Ovary (tissue), 9 donors: ENCODE results near the gene PCSK5. TPM values are rescaled to one million over a fixed set of nuclear protein-coding genes. Genes with fewer than 3 reads are reported as not detected.

Experiments used
- DNase-seq, 5 donors: peaks; one replicate each; pipeline ENCODE4 v3.0.0-alpha.2; 2019 to 2020
- H3K27ac ChIP-seq, 2 donors: fragments of 200-600 bp; one replicate each; pipeline versions ENCODE4 v1.5.1 to v1.8.0; 2019 to 2022
- H3K27me3 ChIP-seq: fragments of 200-600 bp; one replicate; pipeline ENCODE4 v1.8.0; 2022
- H3K36me3 ChIP-seq: fragments of 200-600 bp; sonication (generic); one replicate; pipeline ENCODE4 v1.5.1; 2019
- H3K4me1 ChIP-seq: one replicate; pipeline ENCODE4 v1.8.1; 2013; ENCODE audit warnings: mild to moderate bottlenecking, moderate library complexity; ENCODE audit not compliant: insufficient read depth
- H3K4me3 ChIP-seq: fragments of 200-600 bp; sonication (generic); one replicate; pipeline ENCODE4 v1.5.1; 2017
- H3K9me3 ChIP-seq, 2 donors: fragments of 200-600 bp in 1 of 2; sonication (generic) in 1 of 2; one replicate each; pipeline versions ENCODE4 v1.5.1 to v1.8.1; 2013 to 2019; ENCODE audit warnings: mild to moderate bottlenecking in 1 of 2, moderate library complexity in 1 of 2
- EP300 ChIP-seq: sonication (generic); formaldehyde crosslinking; IDR thresholded peaks from one replicate; pipeline ENCODE4 v1.6.1; 2017; ENCODE audit warnings: antibody characterized with exemption
- POLR2A ChIP-seq: fragments of 450-650 bp; IDR thresholded peaks from one replicate; pipeline ENCODE4 v1.6.1; 2017; ENCODE audit warnings: antibody characterized with exemption, mild to moderate bottlenecking, moderate library complexity
- WGBS, 3 donors: extraction: QIAGEN DNeasy Blood & Tissue Kit in 1 of 3; methylation state at CpG; one replicate each; pipeline versions ENCODE4 v1.1.5 to v1.1.7; 2013 to 2017; 5-methylcytosine and 5-hydroxymethylcytosine counted together
- intact Hi-C, 4 donors: fragments of 100-400 bp; cut with DNase I; formaldehyde crosslinking; loops; one replicate each; pipeline versions ENCODE4 v1.11.0 to v1.15.1; 2022 to 2023
- polyA plus RNA-seq, 2 donors: library from polyadenylated mRNA; stranded (reverse); fragments of 200-250 nt in 1 of 2; fragments of 350-450 nt in 1 of 2; fragmentation: Illumina TruSeq in 1 of 2; extraction: RNeasy Lipid Tissue Mini Kit (QIAGEN cat#74804) in 1 of 2; gene quantifications; one replicate each; pipeline ENCODE4 v1.2.3, GENCODE V29; 2013 to 2014
- total RNA-seq, 7 donors: library from RNA; depleted of rRNA in 2 of 7; stranded (reverse); fragments of >200 nt in 2 of 7; fragmentation: NEBNext Ultra II Directional in 3 of 7; extraction: Animal tissue kit (Norgen Biotek cat#: 25700) in 3 of 7; gene quantifications; one replicate each; pipeline versions ENCODE4 v1.1.0 to v1.2.4, GENCODE V29; 2016 to 2023
- TF ChIP-seq, protein P1 (sequence below), 3 donors: fragments of 450-650 bp in 2 of 3; fragments of 200-600 bp in 1 of 3; IDR thresholded peaks; one replicate each; pipeline versions ENCODE4 v1.5.1 to v1.8.0; 2016 to 2022; ENCODE audit warnings: antibody characterized with exemption in 3 of 3, mild to moderate bottlenecking in 1 of 3
- donor health status: DM: no; HTN: no; CAD: no; lungs with moderate emphysema.
- donor health status: DM: no; HTN: no; CAD: no.
- donor health status: Bipolar disorder and iron deficiency.
- donor health status: DM: yes; HTN: yes; CAD: no.
- donor health status: DM: no; HTN: no; CAD: no.
- donor health status: DM: yes; HTN: yes; CAD: no.

Gene PCSK5
- total and polyA plus RNA-seq, 9 donors: 12.7 to 41.8 (median 28.3) TPM

DNA sequence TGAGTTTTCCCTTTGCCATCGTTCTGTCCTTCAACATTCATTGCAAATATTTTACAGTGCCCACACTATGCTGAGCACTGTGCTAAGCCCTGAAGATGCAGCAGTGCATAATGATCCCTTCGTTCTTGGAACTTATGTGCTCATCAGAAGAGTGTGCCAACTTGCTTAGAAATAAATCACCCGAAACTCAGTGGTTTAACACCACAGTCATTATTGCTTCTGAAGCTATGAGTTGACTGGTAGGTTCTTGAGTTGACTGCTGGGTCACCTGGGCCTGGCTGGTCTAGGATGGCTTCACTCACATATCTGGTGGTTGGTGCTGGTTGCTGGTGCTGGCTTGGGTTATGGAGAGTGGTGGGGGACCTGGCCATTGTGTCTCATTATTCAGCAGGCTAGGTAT lies 20.9 kb downstream of the PCSK5 start:
- Histone ChIP-seq H3K36me3 (no peaks in the 10 kb centered on the region), H3K9me3 (no peaks in the 10 kb centered on the region), H3K27me3 (no peaks in the 10 kb centered on the region), H3K4me3 (no peak overlapping the region), H3K27ac (no peak overlapping the region), H3K4me1 (peaks cover 7% of the 10 kb centered on the region)
- no peak for TF ChIP-seq EP300
- no peak for TF ChIP-seq POLR2A
- TF ChIP-seq, protein P1, sequence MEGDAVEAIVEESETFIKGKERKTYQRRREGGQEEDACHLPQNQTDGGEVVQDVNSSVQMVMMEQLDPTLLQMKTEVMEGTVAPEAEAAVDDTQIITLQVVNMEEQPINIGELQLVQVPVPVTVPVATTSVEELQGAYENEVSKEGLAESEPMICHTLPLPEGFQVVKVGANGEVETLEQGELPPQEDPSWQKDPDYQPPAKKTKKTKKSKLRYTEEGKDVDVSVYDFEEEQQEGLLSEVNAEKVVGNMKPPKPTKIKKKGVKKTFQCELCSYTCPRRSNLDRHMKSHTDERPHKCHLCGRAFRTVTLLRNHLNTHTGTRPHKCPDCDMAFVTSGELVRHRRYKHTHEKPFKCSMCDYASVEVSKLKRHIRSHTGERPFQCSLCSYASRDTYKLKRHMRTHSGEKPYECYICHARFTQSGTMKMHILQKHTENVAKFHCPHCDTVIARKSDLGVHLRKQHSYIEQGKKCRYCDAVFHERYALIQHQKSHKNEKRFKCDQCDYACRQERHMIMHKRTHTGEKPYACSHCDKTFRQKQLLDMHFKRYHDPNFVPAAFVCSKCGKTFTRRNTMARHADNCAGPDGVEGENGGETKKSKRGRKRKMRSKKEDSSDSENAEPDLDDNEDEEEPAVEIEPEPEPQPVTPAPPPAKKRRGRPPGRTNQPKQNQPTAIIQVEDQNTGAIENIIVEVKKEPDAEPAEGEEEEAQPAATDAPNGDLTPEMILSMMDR (IDR thresholded peaks at IDR 0.05): no peak
- no peak for DNase-seq
- WGBS, 3 donors: 89 to 97% (median 90%) methylated on average over 3 of the region's 3 CpGs
- intact Hi-C loops: no loop called here

DNA sequence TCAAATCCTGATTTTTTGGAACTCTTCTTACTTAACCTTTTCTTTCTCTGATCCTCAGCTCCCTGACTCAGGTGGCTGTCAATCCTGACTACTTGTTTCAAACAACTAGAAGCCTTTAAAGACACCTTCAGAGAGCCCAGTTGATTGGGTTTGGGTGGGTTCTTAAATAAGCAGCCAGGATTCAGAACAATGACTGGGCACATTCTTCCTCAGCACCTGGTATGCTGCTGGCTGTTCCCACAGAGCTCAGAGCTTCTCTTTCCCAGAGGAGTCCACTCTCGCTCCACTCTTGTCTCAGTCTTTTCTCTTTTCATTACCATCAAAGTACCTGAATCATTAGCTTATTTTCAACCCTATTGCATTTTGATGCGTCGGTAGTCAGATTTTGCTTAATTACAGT lies 22.5 kb downstream of the PCSK5 start:
- Histone ChIP-seq H3K4me1 (peaks cover 2% of the 10 kb centered on the region), H3K9me3 (no peaks in the 10 kb centered on the region), H3K27me3 (no peaks in the 10 kb centered on the region), H3K27ac (no peak overlapping the region), H3K4me3 (no peak overlapping the region), H3K36me3 (no peaks in the 10 kb centered on the region)
- DNase-seq: no peak
- TF ChIP-seq POLR2A (no peak), EP300 (no peak)
- TF ChIP-seq, protein P1 (IDR thresholded peaks at IDR 0.05): no peak
- 96 to 98% (median 98%) methylated on average over 3 of the region's 3 CpGs for WGBS, 3 donors
- intact Hi-C loops: no loop called here

DNA sequence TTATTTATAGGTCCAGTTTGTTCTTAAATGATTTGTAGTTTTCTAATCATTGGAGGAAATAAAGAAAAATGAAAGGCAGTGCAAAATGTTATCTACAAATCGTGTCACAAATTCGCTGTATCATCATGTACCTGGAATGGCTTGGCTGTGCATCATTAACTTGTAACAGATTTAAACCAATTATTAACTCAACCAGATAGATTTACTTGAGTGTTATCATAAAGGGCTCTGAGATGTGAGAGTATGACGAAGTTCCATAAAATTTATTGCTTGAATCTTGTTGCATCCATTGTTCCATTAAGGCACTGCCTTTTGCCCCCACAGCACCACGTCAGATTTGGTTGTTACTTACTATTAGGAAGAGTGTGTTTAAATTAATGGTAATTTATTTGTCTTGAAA lies 23.5 kb downstream of the PCSK5 start:
- Histone ChIP-seq H3K9me3 (no peaks in the 10 kb centered on the region), H3K4me1 (peaks cover 3% of the 10 kb centered on the region), H3K36me3 (no peaks in the 10 kb centered on the region), H3K27ac (no peak overlapping the region), H3K4me3 (no peak overlapping the region), H3K27me3 (no peaks in the 10 kb centered on the region)
- WGBS, 3 donors: 90 to 94% (median 93%) methylated on average over 4 of the region's 4 CpGs
- intact Hi-C loops: no loop called here
- no peak for DNase-seq
- TF ChIP-seq POLR2A: no peak
- TF ChIP-seq, protein P1 (IDR thresholded peaks at IDR 0.05): no peak
- no peak for TF ChIP-seq EP300

DNA sequence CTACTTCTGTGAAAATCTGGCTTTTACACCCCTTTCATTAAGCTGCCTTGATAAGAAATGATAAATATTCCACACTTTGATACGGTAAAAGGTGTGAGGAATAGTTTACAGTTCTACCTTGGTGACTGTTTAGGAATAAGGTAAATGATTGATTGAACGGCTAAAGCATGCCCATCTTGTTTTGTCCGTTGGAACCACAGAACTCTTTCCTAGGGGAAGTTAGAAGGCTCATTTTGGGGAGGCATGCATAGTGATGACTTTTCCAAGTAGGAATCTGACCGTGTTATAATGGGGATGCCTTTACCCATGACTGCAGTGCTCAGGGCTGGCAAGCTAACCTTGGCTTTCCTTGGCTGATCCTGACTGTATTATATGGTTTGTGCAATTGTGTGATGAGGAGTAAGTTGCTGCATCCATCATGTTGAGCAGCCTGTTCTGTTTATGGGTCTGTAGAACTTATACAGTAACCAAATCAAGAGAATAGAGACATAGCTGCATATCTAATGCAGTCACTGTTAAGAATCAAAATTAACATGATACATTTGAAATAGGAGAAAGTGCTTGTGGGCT lies 24.5 kb downstream of the PCSK5 start:
- intact Hi-C loops: no loop called here
- H3K27ac ChIP-seq: no peak overlapping the region
- H3K36me3 ChIP-seq: no peaks in the 10 kb centered on the region
- WGBS, 3 donors: 93% methylated on average over 4 of the region's 4 CpGs
- H3K4me1 ChIP-seq: peaks cover 3% of the 10 kb centered on the region
- no peak for DNase-seq
- H3K4me3 ChIP-seq: no peak overlapping the region
- TF ChIP-seq, protein P1 (IDR thresholded peaks at IDR 0.05): no peak
- TF ChIP-seq POLR2A (no peak), EP300 (no peak)
- H3K9me3 ChIP-seq: no peaks in the 10 kb centered on the region
- no peaks in the 10 kb centered on the region for H3K27me3 ChIP-seq
